HG03460 (cell line): Measurements from ENCODE around the gene ARHGDIB.

Source experiments
- ATAC-seq: cut with Tn5 transposase; IDR thresholded peaks from one replicate; pipeline ENCODE4 v1.9.1; 2021; ENCODE audit not compliant: unreplicated experiment

The ARHGDIB gene

DNA sequence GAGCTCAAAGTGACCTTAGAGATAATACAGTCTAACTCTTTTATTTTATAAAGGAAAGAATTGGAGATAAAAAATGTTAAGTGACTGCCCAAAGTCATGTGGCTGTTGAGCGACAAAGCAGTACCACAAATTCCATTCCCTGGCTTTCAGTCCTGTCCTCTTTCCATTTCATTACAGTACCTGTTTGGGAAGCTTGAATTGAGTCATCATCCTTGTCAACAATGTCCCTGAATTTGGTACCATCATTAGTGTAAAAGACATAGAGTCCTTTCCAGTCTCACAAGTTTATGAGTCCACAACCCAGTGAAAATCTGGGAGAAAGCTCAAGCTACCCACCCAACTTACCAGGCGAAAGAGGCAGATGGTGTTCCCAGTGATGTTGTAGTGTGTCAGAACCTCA is 26.9 kb downstream of the ARHGDIB start:
- ATAC-seq: no peak

- ATAC-seq: no peak
Observed at GRCh38 chr12:14931791-14932560, 29.4 kb downstream of the ARHGDIB start.

DNA sequence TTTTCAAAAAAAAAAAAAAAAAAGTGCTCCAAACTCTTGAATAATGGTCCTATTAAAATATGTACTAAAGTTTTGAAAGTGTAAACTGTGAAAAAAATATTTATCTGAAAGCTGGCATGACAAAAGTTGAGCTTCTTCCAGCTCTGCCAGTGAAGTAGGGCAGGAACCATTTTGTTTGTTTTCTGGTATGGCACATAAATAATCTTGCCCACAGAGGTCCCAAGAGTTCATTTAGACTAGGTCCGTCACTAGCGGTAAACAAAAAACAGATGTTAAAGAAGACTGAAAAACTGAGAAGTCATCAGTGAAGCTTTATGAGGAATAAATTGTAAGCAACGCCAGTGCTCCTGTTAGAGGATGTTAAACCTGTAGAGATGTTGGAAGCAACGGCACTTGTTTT is 30.0 kb downstream of the ARHGDIB start:
- ATAC-seq: no peak

- ATAC-seq: no peak
Observed at GRCh38 chr12:14930299-14930698, 31.1 kb downstream of the ARHGDIB start.

DNA sequence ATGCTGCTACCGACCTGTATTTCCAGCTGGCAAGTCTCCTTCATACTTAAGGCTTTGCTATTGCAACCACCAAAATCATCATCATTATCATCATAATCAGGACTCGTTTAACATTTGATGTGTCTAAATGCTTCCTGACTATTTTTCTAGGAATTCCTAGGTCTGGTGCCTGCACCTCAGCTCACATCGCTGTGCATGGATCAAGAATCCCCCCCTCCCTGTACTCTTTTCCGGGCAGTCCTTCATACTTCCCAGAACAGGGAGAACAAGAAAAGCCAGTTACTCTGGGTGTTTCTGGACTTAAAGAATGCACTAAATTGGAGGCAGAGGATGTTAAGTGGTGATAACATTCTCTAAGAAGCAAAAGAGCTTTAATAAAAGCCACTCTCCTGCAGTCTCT is 32.5 kb downstream of the ARHGDIB start:
- ATAC-seq: no peak

GRCh38 chr12:14927267-14927666 is 34.1 kb downstream of the ARHGDIB start:
- ATAC-seq: no peak

- ATAC-seq: no peak
Observed at GRCh38 chr12:14924541-14924940, 36.9 kb downstream of the ARHGDIB start.

DNA sequence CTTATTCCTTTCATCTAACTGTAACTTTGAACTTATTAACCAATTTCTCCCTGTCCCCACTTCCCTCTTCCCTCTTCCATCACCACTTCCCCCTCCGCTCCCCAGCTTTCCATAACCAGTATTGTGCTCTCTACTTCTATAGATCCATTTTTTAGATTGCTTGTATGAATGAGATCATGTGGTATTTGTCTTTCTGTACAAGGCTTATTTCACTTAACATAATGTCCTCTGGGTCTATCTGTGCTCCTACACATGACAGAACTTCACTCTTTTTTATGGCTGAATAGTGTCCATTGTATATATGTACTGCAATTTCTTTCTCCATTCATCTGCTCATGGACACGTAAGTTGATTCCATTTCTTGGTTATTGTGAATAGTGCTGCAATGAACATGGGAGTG is 37.5 kb downstream of the ARHGDIB start:
- ATAC-seq: no peak

GRCh38 chr12:14921218-14921617 is 40.2 kb downstream of the ARHGDIB start:
- no peak for ATAC-seq

- no peak for ATAC-seq
Observed at GRCh38 chr12:14920475-14921126, 40.8 kb downstream of the ARHGDIB start.

DNA sequence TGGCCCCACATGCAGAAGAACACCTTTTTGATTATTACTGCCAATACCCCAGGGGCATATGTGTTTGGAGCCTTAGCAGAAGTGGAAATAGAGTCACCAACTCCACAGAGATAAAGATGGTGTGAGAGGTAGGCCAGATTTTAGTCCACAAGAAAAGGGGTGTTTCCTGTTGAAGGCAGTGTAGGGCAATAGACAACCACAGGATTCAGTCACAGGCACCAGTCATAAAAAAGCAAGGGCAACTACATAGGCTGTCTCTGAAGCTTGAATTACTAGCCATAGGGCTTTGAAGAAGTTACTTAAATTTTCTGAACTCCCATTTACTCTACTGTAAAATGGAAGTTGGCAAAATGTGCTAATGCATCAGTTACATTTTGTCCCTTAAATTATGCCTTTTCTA is 41.9 kb downstream of the ARHGDIB start:
- no peak for ATAC-seq

- no peak for ATAC-seq
Observed at GRCh38 chr12:14915736-14916135, 45.7 kb downstream of the ARHGDIB start.

- no peak for ATAC-seq
Observed at GRCh38 chr12:14913381-14913781, 48.0 kb downstream of the ARHGDIB start.

DNA sequence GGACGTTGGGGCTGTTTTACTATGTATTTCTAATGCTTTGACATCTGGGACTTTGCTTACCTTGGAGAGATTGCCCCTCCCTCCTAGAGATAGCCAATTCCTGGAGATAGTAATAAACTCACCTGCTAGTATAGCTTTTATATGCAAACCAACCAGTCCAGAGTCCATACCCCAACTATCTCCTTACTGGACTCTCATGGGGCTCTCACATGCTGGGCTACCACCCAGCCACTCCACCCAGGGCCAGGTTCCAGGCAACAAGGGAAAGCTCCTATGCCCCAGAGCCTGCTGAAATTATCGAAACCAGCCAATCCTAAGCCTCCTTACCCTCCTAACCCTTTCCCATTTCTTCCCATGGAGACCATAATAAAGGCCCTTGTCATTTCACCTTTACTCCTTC is 50.3 kb downstream of the ARHGDIB start:
- ATAC-seq: no peak

GRCh38 chr12:14910090-14910915 is 51.1 kb downstream of the ARHGDIB start:
- no peak for ATAC-seq

DNA sequence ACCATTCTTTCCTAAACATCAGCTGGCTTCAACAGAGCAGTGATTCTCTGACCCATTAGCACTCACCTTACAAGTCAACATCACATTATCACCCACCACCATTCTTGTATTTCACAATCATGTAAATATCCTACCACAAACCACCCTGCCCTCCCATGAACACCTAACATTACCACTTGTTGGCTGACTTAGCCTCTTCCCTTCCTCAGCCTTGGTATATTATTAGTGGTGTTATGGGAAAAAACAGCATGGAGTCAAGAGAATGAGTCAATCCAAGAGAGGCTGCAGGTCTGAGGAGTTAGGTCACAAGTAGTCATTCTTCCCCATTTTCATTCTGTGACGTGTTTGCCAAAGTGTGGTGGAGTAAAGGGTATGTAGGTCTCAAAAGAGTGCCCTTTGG is 53.4 kb downstream of the ARHGDIB start:
- ATAC-seq: no peak

DNA sequence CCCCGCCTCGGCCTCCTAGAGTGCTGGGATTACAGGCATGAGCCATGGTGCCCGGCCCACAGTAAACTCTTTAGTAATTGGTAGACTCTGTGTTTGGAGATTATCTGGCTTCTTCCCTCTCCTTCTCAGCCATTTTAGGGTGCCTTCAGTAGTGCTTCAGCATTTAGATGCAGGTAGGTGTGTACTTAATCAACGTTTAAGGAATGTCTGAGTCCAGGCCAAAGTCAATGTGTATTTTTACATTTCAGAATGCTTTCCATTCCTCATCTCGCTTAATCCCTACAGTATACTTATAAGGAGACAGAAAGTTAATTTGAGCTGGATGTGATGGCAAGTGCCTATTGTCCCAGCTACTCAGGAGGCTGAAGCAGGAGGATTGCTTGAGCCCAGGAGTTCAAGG is 55.3 kb downstream of the ARHGDIB start:
- no peak for ATAC-seq

DNA sequence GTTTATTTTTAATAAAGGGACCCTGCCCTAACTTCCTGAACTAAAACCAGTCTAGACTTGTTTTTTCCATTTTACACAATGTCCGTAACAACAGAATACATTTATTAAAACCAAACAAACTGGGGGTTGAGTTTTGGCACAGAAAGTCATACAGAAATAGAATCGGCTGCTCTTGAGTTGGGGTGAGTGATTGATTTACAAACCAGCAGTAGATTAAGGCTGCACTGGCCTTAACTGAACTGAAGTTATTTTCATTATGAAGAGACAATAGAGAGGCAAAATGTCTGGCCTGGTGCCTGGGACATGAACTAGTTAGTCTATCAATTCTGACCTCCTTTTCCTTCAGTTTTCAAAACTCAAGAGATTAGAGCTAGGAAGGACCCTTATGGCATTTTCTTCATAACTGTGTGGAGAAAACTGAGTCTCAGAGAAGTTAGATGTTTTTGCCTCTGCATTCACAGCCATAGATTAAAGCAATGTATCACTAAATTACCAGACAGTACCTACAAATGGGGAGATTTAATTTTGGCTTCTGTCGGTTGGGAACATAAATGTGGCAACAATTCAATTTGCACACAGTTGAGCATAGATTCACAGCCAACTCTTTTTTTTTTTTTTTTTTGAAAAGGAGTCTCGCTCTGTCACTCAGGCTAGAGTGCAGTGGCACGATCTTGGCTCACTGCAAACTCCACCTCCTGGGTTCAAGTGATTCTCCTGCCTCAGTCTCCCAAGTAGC is 56.0 kb downstream of the ARHGDIB start:
- ATAC-seq: no peak

- no peak for ATAC-seq
Observed at GRCh38 chr12:14904854-14905253, 56.5 kb downstream of the ARHGDIB start.

- no peak for ATAC-seq
Observed at GRCh38 chr12:14903386-14904098, 57.9 kb downstream of the ARHGDIB start.

- ATAC-seq: no peak
Observed at GRCh38 chr12:14902465-14902864, 58.9 kb downstream of the ARHGDIB start.
